GM23338 (cell line): ENCODE results near the gene TRMT5. TPM values are rescaled to one million over a fixed set of nuclear protein-coding genes. Genes with fewer than 3 reads are reported as not detected.

Experiments used
- ATAC-seq: fragments of 200-7000 bp; cut with Tn5 transposase; 3 replicates; pipeline ENCODE4 v1.9.1; 2020
- DNase-seq: peaks from one replicate; pipeline ENCODE4 v3.0.0-alpha.2; 2015; ENCODE audit warnings: low spot score
- H2AFZ ChIP-seq: fragments of 200-600 bp; sonication (generic); 2 replicates; pipeline ENCODE4 v1.8.0; 2016; ENCODE audit warnings: antibody characterized with exemption, mild to moderate bottlenecking, moderate library complexity
- H3F3A ChIP-seq: fragments of 200-600 bp; sonication (generic); replicated peaks from 2 replicates; pipeline ENCODE4 v1.8.0; 2017; ENCODE audit warnings: antibody characterized with exemption, mixed run types, low read depth
- H3K27ac ChIP-seq: fragments of 200-600 bp; sonication (generic); 2 replicates; pipeline ENCODE4 v1.6.1; 2016; ENCODE audit warnings: low read depth
- H3K27me3 ChIP-seq: fragments of 200-600 bp; sonication (generic); 2 replicates; pipeline ENCODE4 v1.8.0; 2016; ENCODE audit warnings: mild to moderate bottlenecking, mixed run types, moderate library complexity; ENCODE audit not compliant: insufficient read depth
- H3K36me3 ChIP-seq: fragments of 200-600 bp; sonication (generic); 2 replicates; pipeline ENCODE4 v1.8.0; 2016; ENCODE audit warnings: mild to moderate bottlenecking; ENCODE audit not compliant: insufficient read depth
- H3K4me1 ChIP-seq: fragments of 200-600 bp; sonication (generic); 2 replicates; pipeline ENCODE4 v1.8.0; 2016; ENCODE audit warnings: mild to moderate bottlenecking, moderate library complexity; ENCODE audit not compliant: insufficient read depth
- H3K4me2 ChIP-seq: fragments of 200-600 bp; sonication (generic); 2 replicates; pipeline ENCODE4 v1.7.1; 2017; ENCODE audit warnings: mixed run types
- H3K4me3 ChIP-seq: fragments of 200-600 bp; sonication (generic); 2 replicates; pipeline ENCODE4 v1.6.1; 2016; ENCODE audit warnings: mixed run types
- H3K79me2 ChIP-seq: fragments of 200-600 bp; sonication (generic); replicated peaks from 2 replicates; pipeline ENCODE4 v1.8.0; 2017; ENCODE audit warnings: mild to moderate bottlenecking; ENCODE audit not compliant: insufficient read depth
- H3K9me2 ChIP-seq: fragments of 200-600 bp; sonication (generic); 2 replicates; pipeline ENCODE4 v1.8.0; 2017; ENCODE audit not compliant: insufficient read depth
- H4K20me1 ChIP-seq: fragments of 200-600 bp; sonication (generic); replicated peaks from 2 replicates; pipeline ENCODE4 v1.8.0; 2017; ENCODE audit warnings: mild to moderate bottlenecking; ENCODE audit not compliant: insufficient read depth
- H3K27ac Mint-ChIP-seq: 2 replicates; pipeline ENCODE4 v1.8.0; 2020; ENCODE audit warnings: inconsistent platforms, mild to moderate bottlenecking, moderate library complexity, mixed read lengths
- H3K27me3 Mint-ChIP-seq: 3 replicates; pipeline ENCODE4 v1.8.0; 2022; ENCODE audit warnings: low read depth, mild to moderate bottlenecking, moderate library complexity, mixed read lengths, inconsistent platforms; ENCODE audit not compliant: insufficient read depth, poor library complexity
- H3K36me3 Mint-ChIP-seq: 3 replicates; pipeline ENCODE4 v1.8.0; 2021; ENCODE audit warnings: low read depth, mild to moderate bottlenecking, inconsistent platforms, moderate library complexity, mixed read lengths
- H3K4me1 Mint-ChIP-seq: 3 replicates; pipeline ENCODE4 v1.8.0; 2020; ENCODE audit warnings: mild to moderate bottlenecking, inconsistent platforms, mixed read lengths
- H3K4me3 Mint-ChIP-seq: 3 replicates; pipeline ENCODE4 v1.8.0; 2021; ENCODE audit warnings: moderate library complexity, mild to moderate bottlenecking, inconsistent platforms, mixed read lengths
- H3K9me3 Mint-ChIP-seq: 3 replicates; pipeline ENCODE4 v1.8.0; 2020; ENCODE audit warnings: moderate library complexity, mild to moderate bottlenecking, inconsistent platforms, mixed read lengths
- CTCF ChIP-seq, 2 experiments: fragments of 200-600 bp in 1 of 2; sonication (generic) in 1 of 2; conservative IDR thresholded peaks; 2 replicates each; pipeline versions ENCODE4 v1.5.1 to v1.6.1; 2016 to 2017; ENCODE audit warnings: antibody characterized with exemption in 2 of 2, low read depth in 2 of 2, mild to moderate bottlenecking in 2 of 2, moderate library complexity in 1 of 2
- POLR2AphosphoS5 ChIP-seq: IDR thresholded peaks from 2 replicates; pipeline ENCODE4 v1.6.1; 2016; ENCODE audit warnings: antibody characterized with exemption, low read depth
- ZNF114 ChIP-seq: fragments of 250-450 bp; sonication (Bioruptor Pico); IDR thresholded peaks from 2 replicates; pipeline ENCODE4 v1.5.0; 2020; ENCODE audit warnings: mild to moderate bottlenecking, moderate library complexity
- polyA plus RNA-seq: library from polyadenylated mRNA; unstranded; fragments of >200 nt; fragmentation: Nextera tagmentation; extraction: Ambion mirVana; gene quantifications from 2 replicates; pipeline ENCODE4 v1.2.1, GENCODE V29; 2016
- total RNA-seq: library from RNA; depleted of rRNA; stranded (reverse); fragments of >200 nt; shearing (Covaris generic); gene quantifications from 2 replicates; pipeline ENCODE4 v1.2.3, GENCODE V29; 2014
- TF ChIP-seq, protein P1 (sequence below): IDR thresholded peaks from one replicate; pipeline ENCODE4 v1.6.1; 2018; ENCODE audit warnings: antibody characterized with exemption; ENCODE audit not compliant: unreplicated experiment

TRMT5 gene
- total and polyA plus RNA-seq, 2 experiments from 2014 or later, result 9.8 to 18.4 TPM

DNA sequence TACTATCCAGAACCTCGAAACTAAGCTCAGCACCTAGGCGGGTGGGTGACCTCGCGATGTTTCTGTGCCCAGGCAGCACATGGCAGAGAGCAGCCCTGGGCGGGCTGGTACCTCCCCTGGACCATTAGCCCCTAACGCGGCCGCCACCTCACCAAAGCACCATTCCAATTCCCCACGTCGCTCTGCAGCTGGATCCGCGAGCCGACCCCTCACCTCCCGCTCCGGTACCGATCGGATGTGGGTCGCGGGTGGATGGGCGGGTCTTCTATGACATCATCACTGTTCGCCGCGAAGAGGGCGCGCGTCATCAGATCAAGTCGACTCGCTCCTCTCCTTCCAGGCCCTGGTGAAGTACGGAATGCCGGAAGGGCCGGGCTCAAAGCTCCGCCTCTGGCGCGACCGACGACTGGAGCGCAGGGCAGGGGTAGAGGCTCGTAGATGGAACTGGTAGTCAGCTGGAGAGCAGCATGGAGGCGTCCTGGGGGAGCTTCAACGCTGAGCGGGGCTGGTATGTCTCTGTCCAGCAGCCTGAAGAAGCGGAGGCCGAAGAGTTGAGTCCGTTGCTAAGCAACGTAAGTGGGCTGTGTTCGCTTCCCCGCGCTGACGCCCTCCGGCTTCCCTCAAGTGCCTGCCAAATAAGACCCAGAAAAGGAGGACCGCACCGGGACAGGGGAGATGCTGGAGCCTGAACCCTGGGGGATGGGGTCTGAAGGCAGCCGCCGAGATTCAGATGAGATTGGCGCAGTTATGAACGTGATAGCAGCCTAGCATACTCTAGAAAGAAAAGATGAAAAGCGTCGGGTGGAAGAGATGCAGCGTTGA is at the start of gene TRMT5, which contains the start of gene SLC38A6 (continued):
- TF ChIP-seq, protein P1, sequence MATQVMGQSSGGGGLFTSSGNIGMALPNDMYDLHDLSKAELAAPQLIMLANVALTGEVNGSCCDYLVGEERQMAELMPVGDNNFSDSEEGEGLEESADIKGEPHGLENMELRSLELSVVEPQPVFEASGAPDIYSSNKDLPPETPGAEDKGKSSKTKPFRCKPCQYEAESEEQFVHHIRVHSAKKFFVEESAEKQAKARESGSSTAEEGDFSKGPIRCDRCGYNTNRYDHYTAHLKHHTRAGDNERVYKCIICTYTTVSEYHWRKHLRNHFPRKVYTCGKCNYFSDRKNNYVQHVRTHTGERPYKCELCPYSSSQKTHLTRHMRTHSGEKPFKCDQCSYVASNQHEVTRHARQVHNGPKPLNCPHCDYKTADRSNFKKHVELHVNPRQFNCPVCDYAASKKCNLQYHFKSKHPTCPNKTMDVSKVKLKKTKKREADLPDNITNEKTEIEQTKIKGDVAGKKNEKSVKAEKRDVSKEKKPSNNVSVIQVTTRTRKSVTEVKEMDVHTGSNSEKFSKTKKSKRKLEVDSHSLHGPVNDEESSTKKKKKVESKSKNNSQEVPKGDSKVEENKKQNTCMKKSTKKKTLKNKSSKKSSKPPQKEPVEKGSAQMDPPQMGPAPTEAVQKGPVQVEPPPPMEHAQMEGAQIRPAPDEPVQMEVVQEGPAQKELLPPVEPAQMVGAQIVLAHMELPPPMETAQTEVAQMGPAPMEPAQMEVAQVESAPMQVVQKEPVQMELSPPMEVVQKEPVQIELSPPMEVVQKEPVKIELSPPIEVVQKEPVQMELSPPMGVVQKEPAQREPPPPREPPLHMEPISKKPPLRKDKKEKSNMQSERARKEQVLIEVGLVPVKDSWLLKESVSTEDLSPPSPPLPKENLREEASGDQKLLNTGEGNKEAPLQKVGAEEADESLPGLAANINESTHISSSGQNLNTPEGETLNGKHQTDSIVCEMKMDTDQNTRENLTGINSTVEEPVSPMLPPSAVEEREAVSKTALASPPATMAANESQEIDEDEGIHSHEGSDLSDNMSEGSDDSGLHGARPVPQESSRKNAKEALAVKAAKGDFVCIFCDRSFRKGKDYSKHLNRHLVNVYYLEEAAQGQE, result peak; percentile 67
- TF ChIP-seq ZNF114 (CRISPR knock-in tag), result no peak

DNA sequence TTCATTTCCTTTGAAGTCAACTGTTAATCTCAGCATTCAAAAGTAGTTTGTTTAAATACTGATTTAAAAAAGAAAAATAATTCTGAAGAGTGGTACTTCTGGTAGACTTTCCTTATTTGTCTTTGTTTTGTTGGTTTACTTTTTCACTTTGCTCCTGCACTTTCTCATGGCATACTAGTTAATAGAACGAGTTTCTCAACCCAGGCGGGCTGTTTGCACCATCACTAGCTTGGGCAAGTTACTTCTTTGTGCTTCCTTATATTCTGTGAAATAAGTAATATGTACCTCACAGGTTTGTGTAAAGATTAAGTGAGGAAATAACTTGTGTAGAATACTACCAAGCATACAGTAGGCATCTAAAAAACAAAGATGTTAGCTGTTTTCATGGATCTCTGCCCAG is 45.6 kb upstream of the TRMT5 start:
- H3K27ac Mint-ChIP-seq, result no peak overlapping the region; the same call in 1 of the 2 replicates
- H3K4me1 ChIP-seq, result no peaks in the 10 kb centered on the region

More for the DNA sequence above, 45.6 kb upstream of the TRMT5 start:
- H3K4me1 Mint-ChIP-seq, result peaks cover 5% of the 10 kb centered on the region; the same call in 1 of the 3 replicates
- Histone ChIP-seq H3K27ac (no peak overlapping the region), H3K27me3 (no peaks in the 10 kb centered on the region), H3K4me2 (no peak overlapping the region), H3K4me3 (no peak overlapping the region), H3K79me2 (no peaks in the 10 kb centered on the region), H3K36me3 (no peaks in the 10 kb centered on the region), H3K9me2 (no peaks in the 10 kb centered on the region), H2AFZ (no peak overlapping the region), H3F3A (no peaks in the 10 kb centered on the region), H4K20me1 (no peaks in the 10 kb centered on the region)
- no peaks in the 10 kb centered on the region for H3K36me3 Mint-ChIP-seq
- H3K4me3 Mint-ChIP-seq, result no peak overlapping the region
- DNase-seq (no peak), ATAC-seq (no peak)
- TF ChIP-seq POLR2AphosphoS5 (no peak), CTCF (conservative IDR thresholded peaks at IDR 0.05; ENCODE audit: low read depth in 2 of 2) (no peak)
- H3K27me3 Mint-ChIP-seq, result no peaks in the 10 kb centered on the region
- H3K9me3 Mint-ChIP-seq, result no peaks in the 10 kb centered on the region
